Chondrocyte (in vitro differentiated cells): ENCODE data around the gene LONP2. TPM values are rescaled to one million over a fixed set of nuclear protein-coding genes. Genes with fewer than 3 reads are reported as not detected.

ENCODE experiments used
- DNase-seq: peaks from one replicate; pipeline ENCODE4 v3.0.0; 2021; ENCODE audit warnings: mixed read lengths, low spot score
- H3K27ac Mint-ChIP-seq: one replicate; pipeline ENCODE4 v1.8.0; 2021; ENCODE audit warnings: mild to moderate bottlenecking, moderate library complexity, mixed read lengths; ENCODE audit not compliant: unreplicated experiment
- H3K27me3 Mint-ChIP-seq: 2 replicates; pipeline ENCODE4 v1.8.0; 2021; ENCODE audit warnings: low read depth, mixed read lengths
- H3K36me3 Mint-ChIP-seq: 2 replicates; pipeline ENCODE4 v1.8.0; 2021; ENCODE audit warnings: low read depth, mixed read lengths
- H3K4me1 Mint-ChIP-seq: 2 replicates; pipeline ENCODE4 v1.8.0; 2021; ENCODE audit warnings: low read depth, mild to moderate bottlenecking, mixed read lengths
- H3K4me3 Mint-ChIP-seq: one replicate; pipeline ENCODE4 v1.8.0; 2021; ENCODE audit warnings: mild to moderate bottlenecking, moderate library complexity, mixed read lengths; ENCODE audit not compliant: unreplicated experiment
- H3K9me3 Mint-ChIP-seq: 2 replicates; pipeline ENCODE4 v1.8.0; 2021; ENCODE audit warnings: low read depth, mixed read lengths
- total RNA-seq: library from RNA; stranded (reverse); gene quantifications from 3 replicates; pipeline ENCODE4 v1.2.1, GENCODE V29; 2021
- TF ChIP-seq, protein P1 (sequence below): fragments of 200-600 bp; sonication (generic); IDR thresholded peaks from 2 replicates; pipeline ENCODE4 v1.5.0; 2021; ENCODE audit warnings: antibody characterized with exemption, mild to moderate bottlenecking, moderate library complexity

Gene LONP2
- total RNA-seq, 1 donor from 2014 or later: 53.1 TPM

DNA sequence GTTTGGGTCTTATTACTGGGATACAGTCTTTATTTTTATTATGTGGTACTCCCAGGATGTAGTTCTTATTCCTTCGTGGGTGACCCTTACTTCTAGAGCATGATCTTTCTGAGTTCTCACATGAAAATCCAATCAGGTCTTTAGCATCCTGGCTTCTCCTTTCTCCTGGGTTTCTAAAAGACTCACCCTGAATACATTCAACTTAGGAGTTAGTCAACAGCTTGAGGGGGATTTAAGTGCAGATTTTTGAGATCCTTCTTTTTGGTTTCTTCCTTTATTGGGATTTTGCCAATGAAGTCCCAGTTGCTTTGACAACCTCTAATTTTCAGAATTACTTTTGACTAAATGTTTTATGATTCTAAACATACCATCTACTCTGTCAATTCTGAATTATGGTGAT, 72.9 kb downstream of the LONP2 start:
- TF ChIP-seq, protein P1, sequence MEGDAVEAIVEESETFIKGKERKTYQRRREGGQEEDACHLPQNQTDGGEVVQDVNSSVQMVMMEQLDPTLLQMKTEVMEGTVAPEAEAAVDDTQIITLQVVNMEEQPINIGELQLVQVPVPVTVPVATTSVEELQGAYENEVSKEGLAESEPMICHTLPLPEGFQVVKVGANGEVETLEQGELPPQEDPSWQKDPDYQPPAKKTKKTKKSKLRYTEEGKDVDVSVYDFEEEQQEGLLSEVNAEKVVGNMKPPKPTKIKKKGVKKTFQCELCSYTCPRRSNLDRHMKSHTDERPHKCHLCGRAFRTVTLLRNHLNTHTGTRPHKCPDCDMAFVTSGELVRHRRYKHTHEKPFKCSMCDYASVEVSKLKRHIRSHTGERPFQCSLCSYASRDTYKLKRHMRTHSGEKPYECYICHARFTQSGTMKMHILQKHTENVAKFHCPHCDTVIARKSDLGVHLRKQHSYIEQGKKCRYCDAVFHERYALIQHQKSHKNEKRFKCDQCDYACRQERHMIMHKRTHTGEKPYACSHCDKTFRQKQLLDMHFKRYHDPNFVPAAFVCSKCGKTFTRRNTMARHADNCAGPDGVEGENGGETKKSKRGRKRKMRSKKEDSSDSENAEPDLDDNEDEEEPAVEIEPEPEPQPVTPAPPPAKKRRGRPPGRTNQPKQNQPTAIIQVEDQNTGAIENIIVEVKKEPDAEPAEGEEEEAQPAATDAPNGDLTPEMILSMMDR: no peak
- DNase-seq: no peak
- peaks cover 36% of the 10 kb centered on the region for H3K4me1 Mint-ChIP-seq
- H3K4me3 Mint-ChIP-seq: no peak overlapping the region
- peaks cover 21% of the 10 kb centered on the region for H3K9me3 Mint-ChIP-seq
- peaks cover 25% of the 10 kb centered on the region for H3K36me3 Mint-ChIP-seq
- peak overlapping the region; percentile 86 for H3K27ac Mint-ChIP-seq
- H3K27me3 Mint-ChIP-seq: no peaks in the 10 kb centered on the region

- Mint-ChIP-seq H3K9me3 (peaks cover 14% of the 10 kb centered on the region), H3K27me3 (no peaks in the 10 kb centered on the region), H3K4me1 (peaks cover 37% of the 10 kb centered on the region), H3K4me3 (no peak overlapping the region), H3K27ac (peak overlapping the region; percentile 86), H3K36me3 (peaks cover 18% of the 10 kb centered on the region)
- no peak for DNase-seq
- TF ChIP-seq, protein P1: peak; percentile 70
Observed at GRCh38 chr16:48317614-48318315, 73.7 kb downstream of the LONP2 start.

DNA sequence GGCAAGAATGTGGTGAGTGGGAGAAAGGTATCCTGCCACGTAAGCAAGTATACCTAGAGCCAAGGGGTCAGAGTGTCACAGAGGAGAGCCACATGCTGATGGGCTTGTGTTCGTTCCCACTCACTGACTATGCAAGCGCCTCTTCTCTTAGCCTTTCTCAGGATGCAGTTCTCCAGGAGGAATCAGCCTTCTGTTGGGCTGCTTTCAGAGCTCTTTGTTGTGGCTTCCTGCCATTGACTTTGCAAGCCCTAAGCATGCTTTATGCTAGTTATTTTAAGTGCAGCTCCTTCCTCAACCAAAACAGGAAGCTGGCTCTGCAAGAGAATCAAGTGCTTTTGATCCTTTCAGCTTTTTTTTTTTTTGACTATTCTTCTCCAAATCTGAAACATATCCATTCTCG, 74.5 kb downstream of the LONP2 start:
- no peak overlapping the region for H3K4me3 Mint-ChIP-seq
- no peak for DNase-seq
- peak overlapping the region; percentile 71 for H3K27ac Mint-ChIP-seq
- H3K27me3 Mint-ChIP-seq: no peaks in the 10 kb centered on the region
- H3K9me3 Mint-ChIP-seq: peaks cover 6% of the 10 kb centered on the region
- peaks cover 43% of the 10 kb centered on the region for H3K4me1 Mint-ChIP-seq
- TF ChIP-seq, protein P1: no peak
- H3K36me3 Mint-ChIP-seq: peaks cover 10% of the 10 kb centered on the region

DNA sequence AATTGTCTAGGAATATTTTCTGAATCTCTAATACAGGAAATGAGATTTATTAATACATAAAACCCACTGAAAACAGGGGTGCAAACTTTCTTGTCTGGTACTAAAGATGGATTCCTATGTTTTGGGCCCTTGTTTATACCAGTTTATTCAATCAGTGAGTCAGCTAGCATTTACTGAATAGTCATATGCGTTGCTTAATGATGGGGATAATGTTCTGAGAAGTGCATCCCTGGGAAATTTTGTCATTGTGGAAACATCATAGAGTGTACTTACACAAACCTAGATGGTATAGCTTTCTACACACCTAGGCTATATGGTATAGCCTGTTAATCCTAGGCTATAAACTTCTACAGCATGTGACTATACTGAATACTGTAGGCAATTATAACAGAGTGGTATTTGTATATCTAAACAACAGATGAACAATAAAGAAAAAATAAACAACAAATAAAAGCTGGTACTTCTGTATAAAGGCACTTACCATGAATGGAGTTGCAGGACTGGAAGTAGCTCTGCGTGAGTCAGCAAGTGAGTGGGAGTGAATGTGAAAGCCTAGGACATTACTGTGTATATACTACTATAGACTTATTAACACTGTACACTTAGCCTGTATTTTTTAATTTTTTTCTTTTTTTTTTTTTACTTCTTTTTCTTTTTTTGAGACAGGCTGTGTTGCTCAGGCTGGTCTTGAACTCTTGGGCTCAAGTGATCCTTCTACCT, 77.4 kb downstream of the LONP2 start:
- no peak overlapping the region for H3K4me3 Mint-ChIP-seq

More for the DNA sequence above, 77.4 kb downstream of the LONP2 start:
- no peak overlapping the region for H3K27ac Mint-ChIP-seq
- H3K4me1 Mint-ChIP-seq: peaks cover 50% of the 10 kb centered on the region
- H3K27me3 Mint-ChIP-seq: no peaks in the 10 kb centered on the region
- DNase-seq: no peak
- TF ChIP-seq, protein P1: no peak
- peaks cover 6% of the 10 kb centered on the region for H3K36me3 Mint-ChIP-seq
- H3K9me3 Mint-ChIP-seq: no peaks in the 10 kb centered on the region
